GM12878 (cell line): ENCODE data around the gene BCAS4. TPM values are rescaled to one million over a fixed set of nuclear protein-coding genes. Genes with fewer than 3 reads are reported as not detected.

Experiments used
- ATAC-seq: fragments of 200-7000 bp; cut with Tn5 transposase; 3 replicates; pipeline ENCODE4 v1.9.1; 2020; ENCODE audit warnings: mild to moderate bottlenecking, moderate library complexity
- BruUV-seq: library from RNA; stranded (reverse); fragments of 400-500 nt; replicated peaks from 2 replicates; lab custom pipeline; 2021; lab: Mats Ljungman, UMichigan
- CTCF ChIA-PET: fragments of 300-600 bp; sonication (Branson Sonifier 250); formaldehyde crosslinking; extraction: SDS; loops from one replicate; lab custom pipeline; 2021; ENCODE audit warnings: inconsistent platforms; lab: Yijun Ruan, JAX
- POLR2A ChIA-PET: fragments of 350-600 bp; formaldehyde crosslinking; extraction: SDS; loops from one replicate; lab custom pipeline; 2021; ENCODE audit warnings: inconsistent platforms; lab: Charles Lee
- RAD21 ChIA-PET: fragments of 300-600 bp; sonication (Branson Sonifier 250); formaldehyde crosslinking; loops from one replicate; lab custom pipeline; 2023; ENCODE audit warnings: antibody characterized with exemption; ENCODE audit not compliant: unreplicated experiment; lab: Charles Lee
- SMC1A ChIA-PET: fragments of 300-600 bp; sonication (Branson Sonifier 250); formaldehyde crosslinking; loops from one replicate; lab custom pipeline; 2023; ENCODE audit not compliant: unreplicated experiment, uncharacterized antibody; lab: Charles Lee
- DNase-seq: peaks from one replicate; pipeline ENCODE4 v3.0.0-alpha.2; 2011; ENCODE audit warnings: low read depth, low spot score
- FAIRE-seq: peaks from 3 replicates; lab custom pipeline; 2011; peaks lifted over from hg19 to GRCh38; lab: Jason Lieb, UNC
- H2AFZ ChIP-seq: 2 replicates; pipeline ENCODE4 v1.6.0; 2011; ENCODE audit warnings: low read depth, low read length, control low read depth; ENCODE audit not compliant: control insufficient read depth
- H3K27ac ChIP-seq: 2 replicates; pipeline ENCODE4 v1.5.1; 2011; ENCODE audit warnings: control low read depth; ENCODE audit not compliant: control insufficient read depth, insufficient read depth
- H3K27me3 ChIP-seq, 2 experiments: replicated peaks in 1 of 2; 2 replicates each; pipeline versions ENCODE4 v1.6.0 to v1.6.1; 2011; ENCODE audit warnings: low read length in 1 of 2; ENCODE audit not compliant: control insufficient read depth in 2 of 2, insufficient read depth in 2 of 2
- H3K36me3 ChIP-seq, 2 experiments: 2 replicates each; pipeline ENCODE4 v1.5.1; 2011; ENCODE audit warnings: low read length in 1 of 2; ENCODE audit not compliant: control insufficient read depth in 2 of 2, insufficient read depth in 2 of 2
- H3K4me1 ChIP-seq: 2 replicates; pipeline ENCODE4 v1.6.1; 2011; ENCODE audit warnings: mild to moderate bottlenecking, low read length, moderate library complexity, mixed read lengths; ENCODE audit not compliant: control insufficient read depth, insufficient read depth
- H3K4me2 ChIP-seq: 2 replicates; pipeline ENCODE4 v1.6.0; 2011; ENCODE audit warnings: control low read depth; ENCODE audit not compliant: control insufficient read depth, insufficient read depth
- H3K4me3 ChIP-seq: fragments of 200-600 bp; sonication (generic); 2 replicates; pipeline ENCODE4 v1.5.1; 2016
- H3K79me2 ChIP-seq: 2 replicates; pipeline ENCODE4 v1.6.0; 2011; ENCODE audit warnings: low read length; ENCODE audit not compliant: control insufficient read depth, insufficient read depth
- H3K9ac ChIP-seq: 2 replicates; pipeline ENCODE4 v1.8.0; 2011; ENCODE audit warnings: low read length, control low read depth, mixed read lengths; ENCODE audit not compliant: control insufficient read depth, insufficient read depth
- H3K9me3 ChIP-seq: replicated peaks from 3 replicates; pipeline ENCODE4 v1.5.1; 2011; ENCODE audit warnings: mild to moderate bottlenecking, low read length; ENCODE audit not compliant: control insufficient read depth, insufficient read depth
- H4K20me1 ChIP-seq: 2 replicates; pipeline ENCODE4 v1.6.0; 2011; ENCODE audit not compliant: control insufficient read depth, insufficient read depth
- BCL11A ChIP-seq: IDR thresholded peaks from 2 replicates; pipeline ENCODE4 v1.6.1; 2011; ENCODE audit warnings: low read depth, low read length
- CREM ChIP-seq: IDR thresholded peaks from 2 replicates; pipeline ENCODE4 v1.6.1; 2014; ENCODE audit warnings: antibody characterized with exemption, low read depth
- CUX1 ChIP-seq: IDR thresholded peaks from 2 replicates; pipeline ENCODE4 v1.6.1; 2012; ENCODE audit warnings: improper control_type of control experiment, low read depth, low read length; ENCODE audit not compliant: insufficient replicate concordance
- FOXK2 ChIP-seq: fragments of 450-650 bp; IDR thresholded peaks from 2 replicates; pipeline ENCODE4 v1.6.1; 2017; ENCODE audit warnings: mild to moderate bottlenecking, moderate library complexity
- HCFC1 ChIP-seq: fragments of 150-350 bp; IDR thresholded peaks from 2 replicates; pipeline ENCODE4 v1.6.1; 2014; ENCODE audit warnings: low read length
- IRF3 ChIP-seq: fragments of 450-650 bp; IDR thresholded peaks from 2 replicates; pipeline ENCODE4 v1.6.1; 2014; ENCODE audit warnings: mild to moderate bottlenecking
- LARP7 ChIP-seq: fragments of 450-650 bp; IDR thresholded peaks from 2 replicates; pipeline ENCODE4 v1.6.1; 2017; ENCODE audit warnings: mild to moderate bottlenecking
- NKRF ChIP-seq: fragments of 450-650 bp; conservative IDR thresholded peaks from 2 replicates; pipeline ENCODE4 v1.6.1; 2017; ENCODE audit warnings: mild to moderate bottlenecking, moderate library complexity
- RAD51 ChIP-seq: fragments of 450-650 bp; IDR thresholded peaks from 2 replicates; pipeline ENCODE4 v1.6.1; 2016; ENCODE audit warnings: moderate library complexity, mild to moderate bottlenecking, inconsistent platforms
- RB1 ChIP-seq: fragments of 450-650 bp; formaldehyde crosslinking; IDR thresholded peaks from 2 replicates; pipeline ENCODE4 v1.6.1; 2017; ENCODE audit warnings: mild to moderate bottlenecking, borderline replicate concordance
- SMC3 ChIP-seq: IDR thresholded peaks from 2 replicates; pipeline ENCODE4 v1.6.1; 2011; ENCODE audit warnings: low read length, improper control_type of control experiment, borderline replicate concordance
- TAF1 ChIP-seq: IDR thresholded peaks from 2 replicates; pipeline ENCODE4 v1.6.1; 2011; ENCODE audit warnings: mild to moderate bottlenecking, low read depth, low read length, borderline replicate concordance
- TARDBP ChIP-seq: IDR thresholded peaks from 2 replicates; pipeline ENCODE4 v1.6.1; 2016; ENCODE audit warnings: borderline replicate concordance
- TCF12 ChIP-seq: IDR thresholded peaks from 2 replicates; pipeline ENCODE4 v1.6.1; 2011; ENCODE audit warnings: low read depth, mild to moderate bottlenecking, low read length
- TCF3 ChIP-seq: IDR thresholded peaks from 2 replicates; pipeline ENCODE4 v1.6.1; 2012; ENCODE audit warnings: low read depth, mild to moderate bottlenecking, low read length, borderline replicate concordance; ENCODE audit not compliant: insufficient read depth
- YY1 ChIP-seq: IDR thresholded peaks from 2 replicates; pipeline ENCODE4 v1.6.1; 2011; ENCODE audit warnings: low read depth, mild to moderate bottlenecking, low read length
- ZBED1 ChIP-seq: IDR thresholded peaks from 2 replicates; pipeline ENCODE4 v1.6.1; 2016; ENCODE audit warnings: borderline replicate concordance
- ZNF274 ChIP-seq: IDR thresholded peaks from one replicate; pipeline ENCODE4 v1.8.0; 2011; ENCODE audit not compliant: insufficient read length, insufficient read depth
- ZNF384 ChIP-seq: IDR thresholded peaks from 2 replicates; pipeline ENCODE4 v1.6.1; 2012; ENCODE audit warnings: low read depth, mild to moderate bottlenecking, low read length, improper control_type of control experiment, borderline replicate concordance
- WGBS: methylation state at CpG from one replicate; pipeline ENCODE4 v1.1.6; 2016; ENCODE audit warnings: low lambda C conversion rate; ENCODE audit not compliant: insufficient replicate concordance, insufficient coverage; ENCODE audit errors: missing lambda C conversion rate; 5-methylcytosine and 5-hydroxymethylcytosine counted together
- in situ Hi-C: fragments of 300-500 bp; cut with MboI; formaldehyde crosslinking; loops from 9 replicates; pipeline ENCODE4 v1.14.3; 2018; ENCODE audit warnings: mixed read lengths
- intact Hi-C: fragments of 100-400 bp; cut with micrococcal nuclease; formaldehyde crosslinking; loops from one replicate; pipeline ENCODE4 v1.14.2; 2022; ENCODE audit not compliant: unreplicated experiment
- polyA plus RNA-seq, 11 experiments: library from polyadenylated mRNA; depleted of rRNA in 4 of 11; unstranded in 6 of 11; stranded (reverse) in 5 of 11; fragments of >200 nt; fragmentation: Nextera tagmentation in 4 of 11; fragmentation: Illumina TruSeq in 1 of 11; extraction: Ambion mirVana in 4 of 11; extraction: Trizol in 1 of 11; gene quantifications; 1 replicate in 1 of 11; 2 replicates in 10 of 11; pipeline versions ENCODE4 v1.2.1 to v1.2.3, GENCODE V29; 2011 to 2016; ENCODE audit warnings: inconsistent platforms in 2 of 11, missing spikeins in 2 of 11, low read depth in 1 of 11
- total RNA-seq, 4 experiments: library from RNA; depleted of rRNA in 3 of 4; stranded (reverse); fragments of >200 nt in 3 of 4; fragmentation: Illumina TruSeq in 1 of 4; extraction: Trizol in 1 of 4; gene quantifications; 2 replicates each; pipeline versions ENCODE4 v1.2.1 to v1.2.3, GENCODE V29; 2013 to 2021

Gene BCAS4
- total and polyA plus RNA-seq, 10 of the 15 experiments (the other 5 are each of a cell fraction or from before 2014, with no cell fraction given) = 14.8 to 214 (median 65.3) TPM

- intact Hi-C loops (no loop called here), in situ Hi-C loops (no loop called here)
- CTCF ChIA-PET = interaction anchor here (0.9 to 3.4 kb wide), 6 partner anchors 10 to 125 kb away, joined by 3 to 29 read pairs (median 4); partner anchors contain the start of genes ADNP and BCAS4
- Histone ChIP-seq H3K4me1 (peaks cover 39% of the 10 kb centered on the region), H3K4me2 (peak overlapping the region; percentile 50; the same call in 1 of the 2 replicates), H3K9ac (no peak overlapping the region), H3K9me3 (no peaks in the 10 kb centered on the region), H3K27me3 (no peaks in the 10 kb centered on the region), H3K79me2 (peaks cover 97% of the 10 kb centered on the region), H3K4me3 (no peak overlapping the region), H2AFZ (no peak overlapping the region), H3K27ac (no peak overlapping the region), H3K36me3 (peaks cover 4 to 25% of the 10 kb centered on the region in 2 experiments), H4K20me1 (peaks cover 5% of the 10 kb centered on the region)
- RAD21 ChIA-PET = interaction anchor here (1.0 to 3.5 kb wide), 4 partner anchors 9 to 12 kb away, joined by 3 to 12 read pairs (median 4); partner anchors contain the start of gene ADNP
- BruUV-seq = no TSS peak
- FAIRE-seq = peak; percentile 70
- POLR2A ChIA-PET = interaction anchor here (0.7 to 1.9 kb wide), 2 partner anchors 98 to 382 kb away, joined by 3 to 7 read pairs; no protein-coding TSS in a partner anchor
- no peak for ATAC-seq
- 92% methylated on average over 6 of the region's 6 CpGs for WGBS
- no peak for DNase-seq
- SMC1A ChIA-PET = interaction anchor here (1.0 to 2.4 kb wide), 4 partner anchors 9 to 125 kb away, joined by 3 to 8 read pairs (median 7); partner anchors contain the start of gene BCAS4
- TF ChIP-seq RB1 (no peak), BCL11A (no peak), ZBED1 (no peak), HCFC1 (no peak), LARP7 (no peak), CREM (no peak), FOXK2 (no peak), TCF3 (no peak), YY1 (no peak), CUX1 (no peak), TARDBP (no peak), NKRF (no peak), TCF12 (no peak), RAD51 (no peak), ZNF274 (no peak), ZNF384 (no peak), TAF1 (no peak), IRF3 (no peak), SMC3 (no peak)
These were observed 124.7 kb downstream of the BCAS4 start for GRCh38 chr20:50919567-50919966.
